GM12875 (cell line): ENCODE data around the gene VPS36.

Experiments used
- H3K4me3 ChIP-seq: one replicate; pipeline ENCODE4 v1.5.1; 2011; ENCODE audit warnings: low read depth, low read length, control low read depth
- TF ChIP-seq, protein P1 (sequence below): IDR thresholded peaks from 2 replicates; pipeline ENCODE4 v1.5.1; 2011; ENCODE audit warnings: low read depth, mild to moderate bottlenecking, control low read depth, inconsistent platforms, low read length, moderate library complexity, borderline replicate concordance; ENCODE audit not compliant: insufficient read depth

VPS36 gene

GRCh38 chr13:52405767-52406494, 44.5 kb downstream of the VPS36 start, which contains the start of gene THSD1:
TSS of gene THSD1 (minus strand) at chr13:52406172. CDS start at chr13:52402600, 3,572 bp downstream.
- peak within 1 kb of the TSS; percentile 41 for H3K4me3 ChIP-seq
- TF ChIP-seq, protein P1, sequence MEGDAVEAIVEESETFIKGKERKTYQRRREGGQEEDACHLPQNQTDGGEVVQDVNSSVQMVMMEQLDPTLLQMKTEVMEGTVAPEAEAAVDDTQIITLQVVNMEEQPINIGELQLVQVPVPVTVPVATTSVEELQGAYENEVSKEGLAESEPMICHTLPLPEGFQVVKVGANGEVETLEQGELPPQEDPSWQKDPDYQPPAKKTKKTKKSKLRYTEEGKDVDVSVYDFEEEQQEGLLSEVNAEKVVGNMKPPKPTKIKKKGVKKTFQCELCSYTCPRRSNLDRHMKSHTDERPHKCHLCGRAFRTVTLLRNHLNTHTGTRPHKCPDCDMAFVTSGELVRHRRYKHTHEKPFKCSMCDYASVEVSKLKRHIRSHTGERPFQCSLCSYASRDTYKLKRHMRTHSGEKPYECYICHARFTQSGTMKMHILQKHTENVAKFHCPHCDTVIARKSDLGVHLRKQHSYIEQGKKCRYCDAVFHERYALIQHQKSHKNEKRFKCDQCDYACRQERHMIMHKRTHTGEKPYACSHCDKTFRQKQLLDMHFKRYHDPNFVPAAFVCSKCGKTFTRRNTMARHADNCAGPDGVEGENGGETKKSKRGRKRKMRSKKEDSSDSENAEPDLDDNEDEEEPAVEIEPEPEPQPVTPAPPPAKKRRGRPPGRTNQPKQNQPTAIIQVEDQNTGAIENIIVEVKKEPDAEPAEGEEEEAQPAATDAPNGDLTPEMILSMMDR, result no peak

- TF ChIP-seq, protein P1, result no peak
- no peak overlapping the region for H3K4me3 ChIP-seq
Observed at GRCh38 chr13:52405369-52405766, 45.1 kb downstream of the VPS36 start.

GRCh38 chr13:52399708-52400107, 50.7 kb downstream of the VPS36 start:
- TF ChIP-seq, protein P1, result no peak
- H3K4me3 ChIP-seq, result no peak overlapping the region

DNA sequence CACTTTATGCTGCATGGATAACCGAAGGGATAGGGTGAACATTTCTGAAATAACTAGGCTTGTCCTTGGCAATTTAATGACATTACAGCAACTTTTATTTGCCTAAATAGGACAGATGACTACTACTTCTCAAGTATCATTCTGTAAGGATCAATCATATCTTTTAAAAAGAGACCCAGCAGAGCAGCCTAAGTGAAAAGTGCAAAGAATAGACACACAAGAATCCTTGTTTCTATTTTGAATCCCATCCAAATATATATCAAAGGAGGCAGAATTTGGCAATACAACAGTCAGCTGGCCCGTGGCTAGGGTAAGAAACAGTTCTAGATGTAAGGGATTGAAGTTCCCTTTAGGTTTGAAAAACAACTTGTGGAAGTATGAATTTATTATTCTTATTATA, 51.4 kb downstream of the VPS36 start:
- no peak overlapping the region for H3K4me3 ChIP-seq
- TF ChIP-seq, protein P1, result no peak

GRCh38 chr13:52395704-52396103, 54.7 kb downstream of the VPS36 start:
- no peak overlapping the region for H3K4me3 ChIP-seq
- TF ChIP-seq, protein P1, result no peak

GRCh38 chr13:52394586-52394985, 55.8 kb downstream of the VPS36 start:
- TF ChIP-seq, protein P1, result no peak

GRCh38 chr13:52393572-52394357, 56.7 kb downstream of the VPS36 start:
- no peak overlapping the region for H3K4me3 ChIP-seq
- TF ChIP-seq, protein P1, result no peak

More at GRCh38 chr13:52394586-52394985, 55.8 kb downstream of the VPS36 start:
- no peak overlapping the region for H3K4me3 ChIP-seq
